Left cardiac atrium (tissue), 4 donors: ENCODE results near the gene IPO4. TPM values are rescaled to one million over a fixed set of nuclear protein-coding genes. Genes with fewer than 3 reads are reported as not detected.
A peak's percentile ranks its signal among the peaks of the same experiment; 100 is the strongest.
"Not testable (repeated sequence)": the region's sequence is repeated elsewhere in the genome, so short reads cannot be mapped to it uniquely, and the experiment has no call there.

Source experiments
- ATAC-seq, 2 donors: fragments of 200-7000 bp; cut with Tn5 transposase; one replicate each; pipeline ENCODE4 v1.9.1; 2020; ENCODE audit warnings: mild to moderate bottlenecking in 2 of 2, moderate library complexity in 2 of 2
- DNase-seq: peaks from one replicate; pipeline ENCODE4 v3.0.0-alpha.2; 2020
- intact Hi-C, 2 donors: fragments of 100-400 bp; cut with DNase I; formaldehyde crosslinking; loops; one replicate each; pipeline versions ENCODE4 v1.14.1 to v1.15.1; 2022 to 2023
- long read RNA-seq: library from polyadenylated mRNA; unstranded; transcript quantifications from one replicate; pipeline ENCODE4 v2.0.0, GENCODE V29; 2021
- total RNA-seq, 2 donors: library from RNA; stranded (reverse); fragmentation: NEBNext Ultra II Directional; extraction: Animal tissue kit (Norgen Biotek cat#: 25700); gene quantifications; one replicate each; pipeline ENCODE4 v1.2.1, GENCODE V29; 2021
- donor health status: DM: no; HTN: yes; CAD: no.
- donor health status: DM: no; HTN: yes; CAD: no; lungs with severe emphysema.
- donor health status: DM: yes; HTN: yes; CAD: no.
- donor health status: Dilated cardiomyopathy.

The IPO4 gene
- total RNA-seq, result 10 to 100 TPM; 11.8 to 30.2 TPM
- long read RNA-seq, transcript IPO4-201 (30 exons, 3,646 nt), result major isoform, 9 of 13 reads
- long read RNA-seq, partial matches to known transcripts, result 1 of 13 reads
- long read RNA-seq, other reads (novel, unspliced or antisense), result 3 of 13 reads

GRCh38 chr14:24188251-24189058, at the start of gene IPO4:
TSS of gene IPO4 (minus strand) at chr14:24188816. CDS start at chr14:24188787, 29 bp downstream.
- ATAC-seq (peak; percentile 93 to 97), DNase-seq (peak; percentile 96)
- intact Hi-C loops, result no loop called here

- intact Hi-C loops, result no loop called here
- ATAC-seq (no peak), DNase-seq (no peak)
Observed at GRCh38 chr14:24238123-24238522, 49.5 kb upstream of the IPO4 start.

GRCh38 chr14:24237463-24237955, 48.9 kb upstream of the IPO4 start:
- intact Hi-C loops, result no loop called here
- DNase-seq (no peak), ATAC-seq (no peak)

- intact Hi-C loops, result no loop called here
- ATAC-seq, result no peak
- DNase-seq, result no peak
Observed at GRCh38 chr14:24236689-24237462, 48.3 kb upstream of the IPO4 start.

DNA sequence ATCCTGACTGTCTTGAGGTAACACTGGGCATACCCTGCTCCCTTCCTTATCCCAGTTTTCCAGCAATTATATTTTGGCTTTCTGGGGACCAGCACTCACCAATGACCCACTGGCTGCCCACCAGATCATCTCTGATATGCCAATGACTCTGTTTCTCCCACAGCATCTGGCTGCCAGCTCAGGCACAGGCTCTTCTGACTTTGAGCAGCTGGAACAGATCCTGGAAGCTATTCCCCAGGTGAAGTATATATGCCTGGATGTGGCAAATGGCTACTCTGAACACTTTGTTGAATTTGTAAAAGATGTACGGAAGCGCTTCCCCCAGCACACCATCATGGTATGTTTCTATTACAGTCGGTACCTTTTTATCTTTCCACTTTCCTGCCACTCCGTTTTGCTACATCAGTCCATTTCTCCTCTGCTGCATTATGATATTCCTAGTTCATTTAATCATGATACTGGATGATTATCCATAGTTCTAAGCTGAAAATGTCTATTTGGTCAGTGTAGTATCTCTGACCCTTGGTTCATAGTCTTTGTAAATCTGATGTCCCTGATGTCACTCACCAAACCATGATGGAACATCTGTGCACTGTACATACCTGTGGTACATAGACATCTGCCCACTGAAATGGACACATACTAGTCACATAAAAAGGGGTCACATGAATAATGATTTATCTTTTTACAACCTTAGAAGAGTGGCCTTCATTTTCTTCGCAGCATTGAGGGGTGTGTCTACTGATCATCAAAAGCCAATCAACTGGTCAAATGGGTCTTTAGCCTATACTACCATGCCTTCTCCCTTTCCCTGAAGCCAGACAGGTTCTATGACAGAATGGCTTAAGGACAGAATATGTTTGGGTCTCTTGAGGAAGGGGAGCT, 47.4 kb upstream of the IPO4 start:
- no peak for DNase-seq
- intact Hi-C loops, result no loop called here
- no peak for ATAC-seq

DNA sequence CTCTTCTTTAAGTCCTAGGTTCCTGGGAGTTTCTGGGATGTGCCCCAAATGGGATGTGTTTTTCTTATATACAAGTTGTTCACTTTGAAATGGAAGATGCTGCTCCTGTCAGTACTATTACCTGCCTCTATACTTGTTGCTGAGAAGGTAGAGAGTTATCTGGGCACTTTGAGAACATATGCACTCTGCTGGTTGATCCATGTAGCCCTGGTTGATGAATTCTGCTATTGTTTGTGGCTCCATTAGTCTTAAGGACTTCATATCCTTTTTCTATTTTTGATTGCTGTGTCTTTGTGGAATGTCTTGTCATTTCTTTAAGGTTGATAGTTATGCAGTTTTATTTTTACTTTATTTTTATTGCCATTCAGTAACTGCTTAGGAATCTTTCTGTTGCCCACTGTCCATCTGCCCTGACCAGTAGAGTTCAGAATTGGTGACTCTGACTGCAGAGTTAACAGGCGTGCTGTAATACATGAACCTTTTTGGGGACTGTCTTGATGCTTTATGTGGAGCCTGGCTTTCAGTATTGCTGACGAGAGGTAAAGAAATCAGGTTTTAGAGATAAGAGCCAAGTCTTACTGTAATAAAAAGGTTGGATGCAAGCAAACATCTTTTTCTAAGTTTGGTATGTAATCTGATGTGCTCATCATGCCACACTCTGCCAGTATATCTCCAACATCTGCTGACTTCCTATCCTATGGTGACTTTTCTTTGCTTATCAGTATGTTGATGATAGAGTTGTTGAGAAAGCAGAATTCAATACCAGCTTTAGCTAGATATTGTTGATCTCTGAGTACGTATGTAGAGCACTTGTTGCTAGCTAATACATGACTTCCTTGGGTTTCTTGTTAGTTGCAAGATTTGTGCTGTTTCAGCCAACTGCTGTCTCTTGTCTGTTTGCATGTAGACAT, 45.7 kb upstream of the IPO4 start:
- no peak for DNase-seq
- ATAC-seq, result no peak
- intact Hi-C loops, result no loop called here

DNA sequence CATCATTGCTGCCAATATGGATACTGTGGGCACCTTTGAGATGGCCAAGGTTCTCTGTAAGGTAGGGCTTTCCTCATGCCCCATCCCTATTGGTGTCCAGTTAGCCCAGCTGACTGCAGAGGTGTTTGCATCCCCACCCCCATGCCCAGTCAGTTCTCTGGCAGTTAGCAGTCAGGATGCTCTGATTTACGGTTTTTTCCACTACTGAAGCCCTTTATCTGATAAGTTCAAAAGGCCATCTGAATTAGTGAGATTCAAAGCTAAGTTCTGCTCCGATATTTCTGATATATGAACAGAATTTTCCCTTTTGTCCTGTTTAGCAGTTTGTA, 44.9 kb upstream of the IPO4 start:
- intact Hi-C loops, result no loop called here
- ATAC-seq (peak in 1 of 2 donors; percentile 3), DNase-seq (no peak)

GRCh38 chr14:24232645-24233537, 44.3 kb upstream of the IPO4 start, which contains the start of gene GMPR2:
TSS of gene GMPR2 (plus strand) at chr14:24232929. CDS start at chr14:24233254, 325 bp downstream.
- intact Hi-C loops, result no loop called here
- ATAC-seq (peak; percentile 58 to 67), DNase-seq (peak; percentile 84)

DNA sequence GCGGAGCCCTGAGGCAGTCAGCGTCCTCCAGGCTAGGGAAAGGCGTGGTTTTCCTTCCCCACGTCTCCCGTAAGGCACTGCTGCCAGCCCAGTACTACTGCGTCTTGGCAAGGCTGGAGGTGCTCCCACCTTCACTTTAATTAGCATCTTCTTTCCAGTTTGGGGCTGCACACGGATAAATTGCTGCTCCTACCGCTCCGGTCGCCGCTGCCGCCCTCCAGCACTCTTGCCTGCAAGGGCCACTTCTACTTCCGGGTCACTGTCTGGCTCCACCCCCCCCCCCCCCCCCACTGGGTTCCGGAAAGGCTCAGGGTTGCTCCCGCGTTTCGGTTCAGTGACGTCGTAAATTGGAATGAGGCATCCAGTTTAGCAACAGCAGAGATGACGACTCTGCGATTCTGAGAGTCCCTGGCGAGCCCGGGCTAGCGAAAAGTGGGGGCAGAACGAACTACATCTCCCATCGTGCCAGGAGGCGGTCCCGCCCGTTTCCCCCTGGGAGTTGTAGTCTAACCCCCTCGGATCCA, 43.6 kb upstream of the IPO4 start, which contains the start of gene NEDD8:
NEDD8 (minus strand) TSS at position 247 of the 524 bp plus-strand sequence; CDS start at position 147, 100 bp downstream.
- intact Hi-C loops, result no loop called here
- DNase-seq, result peak; percentile 95
- ATAC-seq, result peak; percentile 86 to 90

- intact Hi-C loops, result no loop called here
- DNase-seq (no peak), ATAC-seq (peak in 1 of 2 donors; percentile 6)
Observed at GRCh38 chr14:24231263-24232120, 42.9 kb upstream of the IPO4 start.

GRCh38 chr14:24228902-24229301, 40.3 kb upstream of the IPO4 start:
- intact Hi-C loops, result no loop called here
- DNase-seq (no peak), ATAC-seq (no peak)

GRCh38 chr14:24226473-24226872, 37.9 kb upstream of the IPO4 start:
- ATAC-seq, result no peak
- DNase-seq, result no peak
- intact Hi-C loops, result no loop called here

GRCh38 chr14:24224618-24225071, 36.0 kb upstream of the IPO4 start:
- no peak for ATAC-seq
- DNase-seq, result no peak
- intact Hi-C loops, result no loop called here

- intact Hi-C loops, ATAC-seq, DNase-seq: not testable (repeated sequence)
Observed at GRCh38 chr14:24222987-24223386, 34.4 kb upstream of the IPO4 start.

GRCh38 chr14:24219521-24219920, 30.9 kb upstream of the IPO4 start:
- DNase-seq (no peak), ATAC-seq (no peak)
- intact Hi-C loops, result no loop called here

- ATAC-seq (no peak), DNase-seq (no peak)
- intact Hi-C loops, result no loop called here
Observed at GRCh38 chr14:24219080-24219479, 30.5 kb upstream of the IPO4 start.
